Suprapubic skin (tissue), 4 donors: ENCODE measurements around the gene TINAGL1. TPM values are rescaled to one million over a fixed set of nuclear protein-coding genes. Genes with fewer than 3 reads are reported as not detected.

Experiments used
- DNase-seq, 2 donors: peaks; one replicate each; pipeline ENCODE4 v3.0.0-alpha.2; 2019; ENCODE audit warnings: low spot score in 2 of 2
- H3K27ac ChIP-seq: fragments of 200-600 bp; sonication (generic); one replicate; pipeline ENCODE4 v1.5.1; 2019
- H3K27me3 ChIP-seq: fragments of 200-600 bp; sonication (generic); one replicate; pipeline ENCODE4 v1.5.1; 2019
- H3K36me3 ChIP-seq: fragments of 200-600 bp; sonication (generic); one replicate; pipeline ENCODE4 v1.5.1; 2019
- H3K4me1 ChIP-seq: fragments of 200-600 bp; sonication (generic); one replicate; pipeline ENCODE4 v1.5.1; 2019
- H3K4me3 ChIP-seq: fragments of 200-600 bp; sonication (generic); one replicate; pipeline ENCODE4 v1.5.1; 2019; ENCODE audit warnings: mild to moderate bottlenecking
- H3K9me3 ChIP-seq: fragments of 200-600 bp; sonication (generic); one replicate; pipeline ENCODE4 v1.5.1; 2019
- CTCF ChIP-seq, 2 donors: fragments of 200-600 bp in 1 of 2; fragments of 450-650 bp in 1 of 2; sonication (generic) in 1 of 2; IDR thresholded peaks; one replicate each; pipeline ENCODE4 v1.5.1; 2016 to 2019; ENCODE audit warnings: antibody characterized with exemption in 2 of 2, mild to moderate bottlenecking in 1 of 2, moderate library complexity in 1 of 2
- EP300 ChIP-seq: sonication (generic); formaldehyde crosslinking; IDR thresholded peaks from one replicate; pipeline ENCODE4 v1.6.1; 2017; ENCODE audit warnings: antibody characterized with exemption
- POLR2A ChIP-seq, 2 donors: fragments of 450-650 bp; IDR thresholded peaks; one replicate each; pipeline ENCODE4 v1.6.1; 2017; ENCODE audit warnings: antibody characterized with exemption in 2 of 2, mild to moderate bottlenecking in 2 of 2, moderate library complexity in 2 of 2
- POLR2AphosphoS5 ChIP-seq, 3 donors: sonication (generic); formaldehyde crosslinking; IDR thresholded peaks; one replicate each; pipeline ENCODE4 v1.6.1; 2017; ENCODE audit warnings: antibody characterized with exemption in 3 of 3
- WGBS: methylation state at CpG from one replicate; pipeline ENCODE4 v1.1.5; 2018; 5-methylcytosine and 5-hydroxymethylcytosine counted together
- total RNA-seq, 4 donors: library from RNA; depleted of rRNA; stranded (reverse); fragments of >200 nt; gene quantifications; one replicate each; pipeline ENCODE4 v1.1.0, GENCODE V29; 2016

The TINAGL1 gene
- total RNA-seq, 4 donors from 2014 or later, result 40.1 to 78.5 (median 64.0) TPM

GRCh38 chr1:31598980-31599379 is 22.7 kb downstream of the TINAGL1 start:
- H3K9me3 ChIP-seq, result no peaks in the 10 kb centered on the region
- no peak for DNase-seq
- H3K27me3 ChIP-seq, result no peaks in the 10 kb centered on the region
- H3K4me3 ChIP-seq, result no peak overlapping the region
- H3K27ac ChIP-seq, result no peak overlapping the region
- no peaks in the 10 kb centered on the region for H3K36me3 ChIP-seq
- TF ChIP-seq EP300 (no peak), CTCF (IDR thresholded peaks at IDR 0.05) (no peak), POLR2AphosphoS5 (IDR thresholded peaks at IDR 0.05) (no peak), POLR2A (IDR thresholded peaks at IDR 0.05) (no peak)
- no peaks in the 10 kb centered on the region for H3K4me1 ChIP-seq
- WGBS, result 98% methylated on average over 7 of the region's 7 CpGs

- no peaks in the 10 kb centered on the region for H3K36me3 ChIP-seq
Observed at GRCh38 chr1:31600641-31601040, 24.3 kb downstream of the TINAGL1 start.

GRCh38 chr1:31602081-31602480 is 25.8 kb downstream of the TINAGL1 start:
- no peaks in the 10 kb centered on the region for H3K27me3 ChIP-seq
- no peaks in the 10 kb centered on the region for H3K4me1 ChIP-seq
- no peaks in the 10 kb centered on the region for H3K9me3 ChIP-seq
- no peak for DNase-seq
- no peaks in the 10 kb centered on the region for H3K36me3 ChIP-seq
- no peak overlapping the region for H3K4me3 ChIP-seq
- H3K27ac ChIP-seq, result no peak overlapping the region
- TF ChIP-seq POLR2A (IDR thresholded peaks at IDR 0.05) (no peak), CTCF (IDR thresholded peaks at IDR 0.05) (no peak), EP300 (no peak), POLR2AphosphoS5 (IDR thresholded peaks at IDR 0.05) (no peak)
- WGBS, result 98% methylated on average over 2 of the region's 2 CpGs

More at GRCh38 chr1:31600641-31601040, 24.3 kb downstream of the TINAGL1 start:
- DNase-seq, result no peak
- H3K9me3 ChIP-seq, result no peaks in the 10 kb centered on the region
- no peaks in the 10 kb centered on the region for H3K4me1 ChIP-seq
- 60% methylated on average over 2 of the region's 2 CpGs for WGBS
- TF ChIP-seq POLR2A (IDR thresholded peaks at IDR 0.05) (no peak), POLR2AphosphoS5 (IDR thresholded peaks at IDR 0.05) (no peak), CTCF (IDR thresholded peaks at IDR 0.05) (no peak), EP300 (no peak)
- H3K27ac ChIP-seq, result no peak overlapping the region
- no peak overlapping the region for H3K4me3 ChIP-seq
- H3K27me3 ChIP-seq, result no peaks in the 10 kb centered on the region

- TF ChIP-seq POLR2A (IDR thresholded peaks at IDR 0.05), result no peak
- TF ChIP-seq CTCF (IDR thresholded peaks at IDR 0.05), result no peak
- no peak for TF ChIP-seq POLR2AphosphoS5 (IDR thresholded peaks at IDR 0.05)
- TF ChIP-seq EP300, result no peak
- DNase-seq, result no peak
- Histone ChIP-seq H3K9me3 (no peaks in the 10 kb centered on the region), H3K4me3 (no peak overlapping the region), H3K27me3 (no peaks in the 10 kb centered on the region), H3K27ac (no peak overlapping the region), H3K36me3 (no peaks in the 10 kb centered on the region), H3K4me1 (no peaks in the 10 kb centered on the region)
- WGBS, result 91% methylated on average over 4 of the region's 4 CpGs
Observed at GRCh38 chr1:31605908-31606427, 29.7 kb downstream of the TINAGL1 start.

GRCh38 chr1:31607360-31607759 is 31.0 kb downstream of the TINAGL1 start:
- WGBS, result 89% methylated on average over 5 of the region's 5 CpGs
- TF ChIP-seq CTCF (IDR thresholded peaks at IDR 0.05), result no peak
- TF ChIP-seq EP300, result no peak
- TF ChIP-seq POLR2AphosphoS5 (IDR thresholded peaks at IDR 0.05), result no peak
- no peak for TF ChIP-seq POLR2A (IDR thresholded peaks at IDR 0.05)
- DNase-seq, result no peak

More at GRCh38 chr1:31607360-31607759, 31.0 kb downstream of the TINAGL1 start:
- Histone ChIP-seq H3K27ac (no peak overlapping the region), H3K27me3 (no peaks in the 10 kb centered on the region), H3K36me3 (no peaks in the 10 kb centered on the region), H3K9me3 (no peaks in the 10 kb centered on the region), H3K4me1 (no peaks in the 10 kb centered on the region), H3K4me3 (no peak overlapping the region)
